Vagina (tissue), 2 donors: ENCODE measurements around the gene TMEM163. TPM values are rescaled to one million over a fixed set of nuclear protein-coding genes. Genes with fewer than 3 reads are reported as not detected.

ENCODE experiments used
- DNase-seq, 2 donors: peaks; one replicate each; pipeline ENCODE4 v3.0.0-alpha.2; 2017; ENCODE audit errors: extremely low spot score in 2 of 2
- H3K27ac ChIP-seq: fragments of 200-600 bp; sonication (generic); one replicate; pipeline ENCODE4 v1.5.1; 2019
- H3K27me3 ChIP-seq: fragments of 200-600 bp; sonication (generic); one replicate; pipeline ENCODE4 v1.5.1; 2019
- H3K36me3 ChIP-seq, 2 donors: fragments of 200-600 bp; sonication (generic); one replicate each; pipeline ENCODE4 v1.5.1; 2017 to 2019
- H3K4me1 ChIP-seq: fragments of 200-600 bp; sonication (generic); one replicate; pipeline ENCODE4 v1.5.1; 2019
- H3K4me3 ChIP-seq, 2 donors: fragments of 200-600 bp; sonication (generic); 1 replicate in 1 of 2; 2 replicates in 1 of 2; pipeline ENCODE4 v1.5.1; 2016 to 2019
- H3K9me3 ChIP-seq: fragments of 200-600 bp; sonication (generic); one replicate; pipeline ENCODE4 v1.5.1; 2019
- CTCF ChIP-seq, 3 experiments: fragments of 450-650 bp in 2 of 3; fragments of 200-600 bp in 1 of 3; sonication (generic) in 1 of 3; IDR thresholded peaks; one replicate each; pipeline ENCODE4 v1.5.1; 2017 to 2019; ENCODE audit warnings: antibody characterized with exemption in 3 of 3, mild to moderate bottlenecking in 2 of 3, moderate library complexity in 2 of 3
- POLR2A ChIP-seq, 2 donors: fragments of 450-650 bp; IDR thresholded peaks; one replicate each; pipeline ENCODE4 v1.6.1; 2017; ENCODE audit warnings: antibody characterized with exemption in 2 of 2, mild to moderate bottlenecking in 2 of 2, moderate library complexity in 2 of 2
- POLR2AphosphoS5 ChIP-seq, 2 donors: sonication (generic); formaldehyde crosslinking; IDR thresholded peaks; one replicate each; pipeline ENCODE4 v1.9.0; 2017; ENCODE audit warnings: antibody characterized with exemption in 2 of 2, mild to moderate bottlenecking in 2 of 2, low read depth in 1 of 2; ENCODE audit not compliant: insufficient read depth in 1 of 2
- intact Hi-C: fragments of 100-400 bp; cut with DNase I; formaldehyde crosslinking; loops from one replicate; pipeline ENCODE4 v1.15.1; 2023
- total RNA-seq: library from RNA; depleted of rRNA; stranded (reverse); fragments of >200 nt; gene quantifications from one replicate; pipeline ENCODE4 v1.2.3, GENCODE V29; 2016

TMEM163 gene
- total RNA-seq, 1 donor from 2014 or later: not detected

- no peaks in the 10 kb centered on the region for H3K9me3 ChIP-seq
- DNase-seq: no peak
- H3K4me3 ChIP-seq: no peak overlapping the region
- no peaks in the 10 kb centered on the region for H3K27me3 ChIP-seq
- no peaks in the 10 kb centered on the region for H3K36me3 ChIP-seq
- intact Hi-C loops: no loop called here
- H3K4me1 ChIP-seq: no peaks in the 10 kb centered on the region
- H3K27ac ChIP-seq: no peak overlapping the region
- no peak for TF ChIP-seq CTCF (IDR thresholded peaks at IDR 0.05)
These were observed 297.1 kb downstream of the TMEM163 start for GRCh38 chr2:134421556-134422328.

GRCh38 chr2:134420920-134421319 is 297.9 kb downstream of the TMEM163 start:
- H3K27me3 ChIP-seq: no peaks in the 10 kb centered on the region
- no peaks in the 10 kb centered on the region for H3K36me3 ChIP-seq
- H3K27ac ChIP-seq: no peak overlapping the region
- no peak for TF ChIP-seq POLR2AphosphoS5 (IDR thresholded peaks at IDR 0.05; ENCODE audit: insufficient read depth in 1 of 2, low read depth in 1 of 2)
- DNase-seq: no peak
- intact Hi-C loops: no loop called here
- no peaks in the 10 kb centered on the region for H3K4me1 ChIP-seq
- no peak overlapping the region for H3K4me3 ChIP-seq
- H3K9me3 ChIP-seq: no peaks in the 10 kb centered on the region

GRCh38 chr2:134420259-134420658 is 298.5 kb downstream of the TMEM163 start:
- no peak for DNase-seq
- TF ChIP-seq POLR2A (IDR thresholded peaks at IDR 0.05) (no peak), CTCF (IDR thresholded peaks at IDR 0.05) (no peak), POLR2AphosphoS5 (IDR thresholded peaks at IDR 0.05; ENCODE audit: insufficient read depth in 1 of 2, low read depth in 1 of 2) (no peak)
- no peaks in the 10 kb centered on the region for H3K36me3 ChIP-seq
- no peaks in the 10 kb centered on the region for H3K9me3 ChIP-seq
- intact Hi-C loops: no loop called here
- no peaks in the 10 kb centered on the region for H3K27me3 ChIP-seq
- no peak overlapping the region for H3K4me3 ChIP-seq
- H3K27ac ChIP-seq: no peak overlapping the region
- no peaks in the 10 kb centered on the region for H3K4me1 ChIP-seq

GRCh38 chr2:134417968-134418582 is 300.7 kb downstream of the TMEM163 start:
- Histone ChIP-seq H3K9me3 (no peaks in the 10 kb centered on the region), H3K4me3 (no peak overlapping the region), H3K27ac (no peak overlapping the region), H3K27me3 (no peaks in the 10 kb centered on the region), H3K4me1 (no peaks in the 10 kb centered on the region), H3K36me3 (no peaks in the 10 kb centered on the region)
- intact Hi-C loops: no loop called here
- no peak for TF ChIP-seq POLR2AphosphoS5 (IDR thresholded peaks at IDR 0.05; ENCODE audit: insufficient read depth in 1 of 2, low read depth in 1 of 2)
- no peak for TF ChIP-seq CTCF (IDR thresholded peaks at IDR 0.05)
- TF ChIP-seq POLR2A (IDR thresholded peaks at IDR 0.05): no peak
- no peak for DNase-seq

- Histone ChIP-seq H3K4me3 (no peak overlapping the region), H3K4me1 (peaks cover 3% of the 10 kb centered on the region), H3K27ac (no peak overlapping the region), H3K36me3 (no peaks in the 10 kb centered on the region), H3K27me3 (no peaks in the 10 kb centered on the region), H3K9me3 (no peaks in the 10 kb centered on the region)
- intact Hi-C loops: no loop called here
- TF ChIP-seq CTCF (IDR thresholded peaks at IDR 0.05): no peak
- TF ChIP-seq POLR2AphosphoS5 (IDR thresholded peaks at IDR 0.05; ENCODE audit: insufficient read depth in 1 of 2, low read depth in 1 of 2): no peak
- no peak for TF ChIP-seq POLR2A (IDR thresholded peaks at IDR 0.05)
- no peak for DNase-seq
These were observed 302.2 kb downstream of the TMEM163 start for GRCh38 chr2:134416637-134417036.
